Upper lobe of right lung (tissue), 1 donor: ENCODE results near the gene CCNI. TPM values are rescaled to one million over a fixed set of nuclear protein-coding genes. Genes with fewer than 3 reads are reported as not detected.
"Not testable (repeated sequence)": the region's sequence is repeated elsewhere in the genome, so short reads cannot be mapped to it uniquely, and the experiment has no call there.

ENCODE experiments used
- ATAC-seq: fragments of 200-7000 bp; cut with Tn5 transposase; one replicate; pipeline ENCODE4 v1.9.1; 2020; ENCODE audit warnings: mild to moderate bottlenecking, moderate library complexity
- DNase-seq: peaks from one replicate; pipeline ENCODE4 v3.0.0-alpha.2; 2020
- H3K27ac ChIP-seq: fragments of 200-600 bp; one replicate; pipeline ENCODE4 v1.8.0; 2022
- H3K27me3 ChIP-seq: fragments of 200-600 bp; one replicate; pipeline ENCODE4 v1.8.0; 2022; ENCODE audit warnings: mild to moderate bottlenecking
- H3K36me3 ChIP-seq: fragments of 200-600 bp; one replicate; pipeline ENCODE4 v1.8.0; 2022
- H3K4me1 ChIP-seq: fragments of 200-600 bp; one replicate; pipeline ENCODE4 v1.8.0; 2022
- H3K4me3 ChIP-seq: fragments of 200-600 bp; one replicate; pipeline ENCODE4 v1.8.0; 2022; ENCODE audit warnings: mild to moderate bottlenecking
- H3K9me3 ChIP-seq: fragments of 200-600 bp; one replicate; pipeline ENCODE4 v1.8.0; 2022
- CTCF ChIP-seq: fragments of 200-600 bp; IDR thresholded peaks from one replicate; pipeline ENCODE4 v1.8.0; 2022; ENCODE audit warnings: antibody characterized with exemption
- intact Hi-C: fragments of 100-400 bp; cut with DNase I; formaldehyde crosslinking; loops from one replicate; pipeline ENCODE4 v1.11.0; 2022
- total RNA-seq: library from RNA; stranded (reverse); fragmentation: NEBNext Ultra II Directional; extraction: Animal tissue kit (Norgen Biotek cat#: 25700); gene quantifications from one replicate; pipeline ENCODE4 v1.2.1, GENCODE V29; 2021
- donor health status: DM: no; HTN: yes; CAD: no; lungs with severe emphysema.

The CCNI gene
- total RNA-seq, 1 donor from 2014 or later, result 319 TPM

- DNase-seq (no peak), ATAC-seq (no peak)
- Histone ChIP-seq H3K4me3 (no peak overlapping the region), H3K27me3 (no peaks in the 10 kb centered on the region), H3K36me3 (peaks cover 31% of the 10 kb centered on the region), H3K4me1 (no peaks in the 10 kb centered on the region), H3K9me3 (no peaks in the 10 kb centered on the region), H3K27ac (no peak overlapping the region)
- TF ChIP-seq CTCF, result no peak
- intact Hi-C loops, result no loop called here
Observed at GRCh38 chr4:77036206-77036605, 39.6 kb downstream of the CCNI start.

GRCh38 chr4:77035153-77035552, 40.6 kb downstream of the CCNI start:
- Histone ChIP-seq H3K9me3 (no peaks in the 10 kb centered on the region), H3K4me3 (no peak overlapping the region), H3K36me3 (peaks cover 42% of the 10 kb centered on the region), H3K4me1 (no peaks in the 10 kb centered on the region), H3K27me3 (no peaks in the 10 kb centered on the region), H3K27ac (no peak overlapping the region)
- intact Hi-C loops, result no loop called here
- DNase-seq (no peak), ATAC-seq (no peak)
- TF ChIP-seq CTCF, result no peak

- Histone ChIP-seq H3K4me3 (no peak overlapping the region), H3K4me1 (no peaks in the 10 kb centered on the region), H3K27ac (no peak overlapping the region), H3K36me3 (peaks cover 77% of the 10 kb centered on the region), H3K9me3 (no peaks in the 10 kb centered on the region), H3K27me3 (no peaks in the 10 kb centered on the region)
- no peak for TF ChIP-seq CTCF
- no peak for DNase-seq
- ATAC-seq, result no peak
- intact Hi-C loops, result no loop called here
Observed at GRCh38 chr4:77031544-77031943, 44.2 kb downstream of the CCNI start.

- H3K4me1 ChIP-seq, H3K27me3 ChIP-seq, DNase-seq, ATAC-seq, intact Hi-C loops, H3K4me3 ChIP-seq, H3K27ac ChIP-seq, H3K9me3 ChIP-seq: not testable (repeated sequence)
- peaks cover 77% of the 10 kb centered on the region for H3K36me3 ChIP-seq
Observed at GRCh38 chr4:77029757-77030156, 46.0 kb downstream of the CCNI start.

GRCh38 chr4:77028246-77028645, 47.5 kb downstream of the CCNI start:
- no peak for TF ChIP-seq CTCF
- intact Hi-C loops, result no loop called here
- H3K36me3 ChIP-seq, result peaks cover 85% of the 10 kb centered on the region
- H3K27me3 ChIP-seq, result no peaks in the 10 kb centered on the region
- no peak for ATAC-seq
- H3K4me3 ChIP-seq, result no peak overlapping the region
- H3K9me3 ChIP-seq, result no peaks in the 10 kb centered on the region
- DNase-seq, result no peak
- H3K27ac ChIP-seq, result no peak overlapping the region
- no peaks in the 10 kb centered on the region for H3K4me1 ChIP-seq

- H3K9me3 ChIP-seq, result no peaks in the 10 kb centered on the region
- H3K4me3 ChIP-seq, result no peak overlapping the region
- peaks cover 69% of the 10 kb centered on the region for H3K36me3 ChIP-seq
- H3K27me3 ChIP-seq, result no peaks in the 10 kb centered on the region
- intact Hi-C loops, result no loop called here
- no peaks in the 10 kb centered on the region for H3K4me1 ChIP-seq
- H3K27ac ChIP-seq, result no peak overlapping the region
- ATAC-seq (no peak), DNase-seq (no peak)
- TF ChIP-seq CTCF, result no peak
Observed at GRCh38 chr4:77026322-77026704, 49.5 kb downstream of the CCNI start.
